Parathyroid adenoma (tissue), 2 donors: ENCODE results near the gene NOA1.

Experiments used
- H2AFZ ChIP-seq: fragments of 300-600 bp; sonication (generic); one replicate; pipeline ENCODE4 v1.7.0; 2017; ENCODE audit warnings: antibody characterized with exemption, mild to moderate bottlenecking
- H3K27ac ChIP-seq: fragments of 300-600 bp; sonication (generic); one replicate; pipeline ENCODE4 v1.7.0; 2017
- H3K27me3 ChIP-seq: fragments of 300-600 bp; sonication (generic); one replicate; pipeline ENCODE4 v1.7.0; 2017; ENCODE audit warnings: low read length; ENCODE audit not compliant: control insufficient read depth, insufficient read depth
- H3K36me3 ChIP-seq: fragments of 300-600 bp; sonication (generic); one replicate; pipeline ENCODE4 v1.7.0; 2017; ENCODE audit warnings: low read length; ENCODE audit not compliant: control insufficient read depth, insufficient read depth
- H3K4me1 ChIP-seq: fragments of 300-600 bp; sonication (generic); one replicate; pipeline ENCODE4 v1.7.0; 2017; ENCODE audit warnings: control low read depth
- H3K4me2 ChIP-seq: fragments of 300-600 bp; sonication (generic); one replicate; pipeline ENCODE4 v1.7.0; 2017; ENCODE audit warnings: low read length
- H3K4me3 ChIP-seq: fragments of 300-600 bp; sonication (generic); one replicate; pipeline ENCODE4 v1.7.0; 2017; ENCODE audit warnings: low read depth, low read length
- H3K79me2 ChIP-seq: fragments of 300-600 bp; sonication (generic); one replicate; pipeline ENCODE4 v1.7.0; 2017; ENCODE audit warnings: control low read depth
- H3K9ac ChIP-seq: fragments of 300-600 bp; sonication (generic); one replicate; pipeline ENCODE4 v1.7.0; 2017; ENCODE audit warnings: mild to moderate bottlenecking
- H3K9me3 ChIP-seq: fragments of 300-600 bp; sonication (generic); one replicate; pipeline ENCODE4 v1.7.0; 2017; ENCODE audit warnings: low read length; ENCODE audit not compliant: control insufficient read depth
- CTCF ChIP-seq: fragments of 300-600 bp; sonication (generic); IDR thresholded peaks from one replicate; pipeline ENCODE4 v1.7.0; 2017; ENCODE audit warnings: antibody characterized with exemption, mild to moderate bottlenecking
- donor health status: primary hyperparathyroidism.

NOA1 gene

GRCh38 chr4:56977321-56978012 is at the start of gene NOA1:
Gene NOA1 (minus strand): TSS chr4:56977606. CDS start chr4:56977585, 21 bp downstream.
- Histone ChIP-seq H3K27ac (peak within 1 kb of the TSS; percentile 80), H3K27me3 (no peaks in the 10 kb centered on the region), H3K9me3 (no peaks in the 10 kb centered on the region), H3K9ac (peak within 1 kb of the TSS; percentile 29), H3K79me2 (peaks cover 18% of the 10 kb centered on the region), H3K4me2 (peak within 1 kb of the TSS; percentile 82), H3K36me3 (no peaks in the 10 kb centered on the region), H3K4me3 (peak within 1 kb of the TSS; percentile 88), H2AFZ (peak within 1 kb of the TSS; percentile 90), H3K4me1 (no peaks in the 10 kb centered on the region)
- no peak for TF ChIP-seq CTCF

GRCh38 chr4:57023104-57023503 is 45.7 kb upstream of the NOA1 start:
- peaks cover 1% of the 10 kb centered on the region for H3K4me1 ChIP-seq
- no peak overlapping the region for H3K4me3 ChIP-seq
- no peaks in the 10 kb centered on the region for H3K36me3 ChIP-seq
- no peak overlapping the region for H2AFZ ChIP-seq
- H3K79me2 ChIP-seq = no peaks in the 10 kb centered on the region
- H3K9ac ChIP-seq = no peak overlapping the region
- no peak overlapping the region for H3K4me2 ChIP-seq
- H3K27me3 ChIP-seq = no peaks in the 10 kb centered on the region
- no peak overlapping the region for H3K27ac ChIP-seq
- no peak for TF ChIP-seq CTCF
- H3K9me3 ChIP-seq = no peaks in the 10 kb centered on the region

- no peak for TF ChIP-seq CTCF
- Histone ChIP-seq H3K27me3 (no peaks in the 10 kb centered on the region), H3K79me2 (no peaks in the 10 kb centered on the region), H3K27ac (no peak overlapping the region), H3K4me3 (no peak overlapping the region), H3K36me3 (no peaks in the 10 kb centered on the region), H2AFZ (no peak overlapping the region), H3K4me1 (no peaks in the 10 kb centered on the region), H3K9me3 (no peaks in the 10 kb centered on the region), H3K4me2 (no peak overlapping the region), H3K9ac (no peak overlapping the region)
Observed at GRCh38 chr4:57020467-57021101, 43.2 kb upstream of the NOA1 start.

GRCh38 chr4:57018980-57019379 is 41.6 kb upstream of the NOA1 start:
- Histone ChIP-seq H3K9ac (no peak overlapping the region), H3K36me3 (no peaks in the 10 kb centered on the region), H3K79me2 (no peaks in the 10 kb centered on the region), H3K9me3 (no peaks in the 10 kb centered on the region), H2AFZ (no peak overlapping the region), H3K4me3 (no peak overlapping the region), H3K27me3 (no peaks in the 10 kb centered on the region), H3K27ac (no peak overlapping the region), H3K4me2 (no peak overlapping the region), H3K4me1 (no peaks in the 10 kb centered on the region)
- TF ChIP-seq CTCF = no peak
